LNCAP (cell line): ENCODE data around the gene JPH4.
A peak's percentile ranks its signal among the peaks of the same experiment; 100 is the strongest.

ENCODE experiments used
- TF ChIP-seq, protein P1 (sequence below): fragments of 450-650 bp; IDR thresholded peaks from 2 replicates; pipeline ENCODE4 v1.5.1; 2017; ENCODE audit warnings: mild to moderate bottlenecking

The JPH4 gene

GRCh38 chr14:23571701-23572523 is 6.7 kb downstream of the JPH4 start:
- TF ChIP-seq, protein P1, sequence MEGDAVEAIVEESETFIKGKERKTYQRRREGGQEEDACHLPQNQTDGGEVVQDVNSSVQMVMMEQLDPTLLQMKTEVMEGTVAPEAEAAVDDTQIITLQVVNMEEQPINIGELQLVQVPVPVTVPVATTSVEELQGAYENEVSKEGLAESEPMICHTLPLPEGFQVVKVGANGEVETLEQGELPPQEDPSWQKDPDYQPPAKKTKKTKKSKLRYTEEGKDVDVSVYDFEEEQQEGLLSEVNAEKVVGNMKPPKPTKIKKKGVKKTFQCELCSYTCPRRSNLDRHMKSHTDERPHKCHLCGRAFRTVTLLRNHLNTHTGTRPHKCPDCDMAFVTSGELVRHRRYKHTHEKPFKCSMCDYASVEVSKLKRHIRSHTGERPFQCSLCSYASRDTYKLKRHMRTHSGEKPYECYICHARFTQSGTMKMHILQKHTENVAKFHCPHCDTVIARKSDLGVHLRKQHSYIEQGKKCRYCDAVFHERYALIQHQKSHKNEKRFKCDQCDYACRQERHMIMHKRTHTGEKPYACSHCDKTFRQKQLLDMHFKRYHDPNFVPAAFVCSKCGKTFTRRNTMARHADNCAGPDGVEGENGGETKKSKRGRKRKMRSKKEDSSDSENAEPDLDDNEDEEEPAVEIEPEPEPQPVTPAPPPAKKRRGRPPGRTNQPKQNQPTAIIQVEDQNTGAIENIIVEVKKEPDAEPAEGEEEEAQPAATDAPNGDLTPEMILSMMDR = no peak

GRCh38 chr14:23570806-23571483 is 7.6 kb downstream of the JPH4 start:
- TF ChIP-seq, protein P1 = no peak

- TF ChIP-seq, protein P1 = no peak
Observed at GRCh38 chr14:23569443-23570151, 9.0 kb downstream of the JPH4 start.

DNA sequence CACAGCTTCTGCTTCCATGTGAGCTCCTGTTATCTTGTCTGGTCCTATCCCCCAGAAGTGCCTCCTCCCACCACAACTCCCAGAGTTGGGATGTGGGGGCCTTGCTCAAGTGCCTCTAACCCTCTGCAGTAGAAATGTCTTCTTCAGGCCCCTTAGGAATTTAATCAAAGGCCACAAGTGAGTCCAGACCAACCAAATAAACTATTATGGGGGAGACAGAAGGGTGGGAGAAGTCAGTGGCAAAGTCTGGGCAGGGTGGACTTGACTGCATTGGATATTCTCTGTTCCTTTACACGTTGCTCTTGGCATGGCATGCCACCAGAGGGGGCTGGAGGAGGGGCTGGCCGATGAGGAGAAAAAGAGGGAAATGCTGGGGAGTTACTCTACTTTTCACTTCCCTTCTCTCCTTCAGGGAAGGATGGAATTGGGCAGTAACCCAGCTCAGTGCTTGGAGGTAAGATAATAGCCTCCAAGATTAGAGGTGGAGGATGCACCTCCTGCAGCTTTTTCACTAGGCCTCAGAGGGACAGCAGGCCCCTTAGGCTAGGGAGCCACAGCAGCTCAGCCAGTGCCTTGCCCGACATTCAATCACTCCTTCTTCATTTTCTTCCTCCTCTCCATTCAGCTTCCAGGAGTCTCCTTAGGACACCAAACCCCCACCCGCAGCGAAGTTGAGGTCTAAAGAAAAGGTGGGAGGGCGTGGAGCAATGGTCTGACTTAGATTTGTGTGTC is 9.8 kb downstream of the JPH4 start:
- TF ChIP-seq, protein P1 = peak; percentile 13; the same call in 1 of the 2 replicates

- TF ChIP-seq, protein P1 = no peak
Observed at GRCh38 chr14:23568021-23568599, 10.5 kb downstream of the JPH4 start.

DNA sequence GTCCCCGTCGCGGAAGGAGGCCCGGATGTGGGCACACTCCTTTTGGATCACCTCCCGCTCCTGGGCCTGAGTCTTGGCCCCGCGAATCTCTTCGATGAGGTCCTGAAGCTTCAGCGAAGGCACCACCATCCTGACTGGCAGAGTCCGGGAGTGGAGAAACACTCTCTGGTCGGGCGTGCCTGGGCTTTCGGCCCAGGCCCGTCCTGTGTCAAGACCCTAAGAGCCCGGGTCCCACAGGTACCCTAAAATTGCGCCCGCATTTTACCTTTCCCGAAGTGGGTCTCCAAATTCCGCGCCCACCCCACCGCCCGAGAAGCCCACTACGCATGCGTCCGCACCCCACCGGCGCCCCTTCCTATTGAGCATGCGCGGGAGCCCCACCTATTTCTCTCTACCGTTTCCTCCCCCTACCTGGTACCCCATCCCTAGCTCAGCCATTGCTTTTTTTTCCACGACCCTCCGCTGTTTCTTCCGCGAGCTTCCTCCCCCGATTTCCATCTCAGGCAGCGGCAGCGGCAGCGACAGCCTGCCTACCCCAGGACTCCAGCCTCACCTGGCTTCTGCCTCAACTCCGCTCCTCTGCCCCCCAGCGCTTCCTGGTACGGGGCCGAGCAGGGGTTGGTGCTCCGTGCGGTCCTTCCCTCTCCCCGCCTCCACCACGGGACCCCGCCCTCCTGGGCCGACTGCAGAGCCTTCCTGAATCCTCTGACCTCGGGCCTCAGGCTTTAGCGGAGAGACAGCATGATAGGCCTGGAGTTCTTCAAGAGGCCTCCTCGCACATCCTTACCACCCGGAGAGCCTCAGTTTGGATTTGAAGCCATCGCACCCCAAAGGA is 11.2 kb downstream of the JPH4 start, which contains the start of gene AP1G2:
Gene AP1G2, minus strand, starts transcription at position 606 of the 835 bp plus-strand sequence. Its CDS starts 477 bp downstream, at position 129.
- TF ChIP-seq, protein P1 = no peak
